H1 (cell line): ENCODE measurements around the gene ZNF536. TPM values are rescaled to one million over a fixed set of nuclear protein-coding genes. Genes with fewer than 3 reads are reported as not detected.

Experiments
- NANOG ChIP-seq: IDR thresholded peaks from 2 replicates; pipeline ENCODE4 v1.6.1; 2011; ENCODE audit warnings: low read length, low read depth, mild to moderate bottlenecking, inconsistent platforms; ENCODE audit not compliant: insufficient read depth, poor library complexity, severe bottlenecking
- polyA plus RNA-seq, 7 experiments: library from polyadenylated mRNA; depleted of rRNA in 3 of 7; stranded (reverse) in 5 of 7; unstranded in 2 of 7; fragments of >200 nt in 5 of 7; fragments of 200-250 nt in 2 of 7; gene quantifications; 1 replicate in 5 of 7; 2 replicates in 1 of 7; 4 replicates in 1 of 7; pipeline versions ENCODE4 v1.2.1 to v1.2.3, GENCODE V29; 2011 to 2013; ENCODE audit warnings: missing spikeins in 2 of 7, mixed read lengths in 2 of 7
- total RNA-seq: library from RNA; stranded (reverse); fragmentation: NEBNext Ultra II Directional; extraction: Animal tissue kit (Norgen Biotek cat#: 25700); gene quantifications from 2 replicates; pipeline ENCODE4 v1.2.1, GENCODE V29; 2021

Gene ZNF536
- total and polyA plus RNA-seq, 2 of the 8 experiments (the other 6 are each of a cell fraction or from before 2014, with no cell fraction given): 0.09 to 0.11 TPM

GRCh38 chr19:30545752-30546151, 173.6 kb downstream of the ZNF536 start (continued):
- TF ChIP-seq NANOG: no peak
